Stimulated activated CD8-positive, alpha-beta memory T cell treated with anti-CD3 and anti-CD28 coated beads, Interleukin-7, amount 100 ng/mL, for 24 hours (primary cell): Measurements from ENCODE around the gene TTLL11.

ENCODE experiments used
- DNase-seq: peaks from one replicate; pipeline ENCODE4 v3.0.0-alpha.2; 2020; ENCODE audit warnings: low read depth

TTLL11 gene

DNA sequence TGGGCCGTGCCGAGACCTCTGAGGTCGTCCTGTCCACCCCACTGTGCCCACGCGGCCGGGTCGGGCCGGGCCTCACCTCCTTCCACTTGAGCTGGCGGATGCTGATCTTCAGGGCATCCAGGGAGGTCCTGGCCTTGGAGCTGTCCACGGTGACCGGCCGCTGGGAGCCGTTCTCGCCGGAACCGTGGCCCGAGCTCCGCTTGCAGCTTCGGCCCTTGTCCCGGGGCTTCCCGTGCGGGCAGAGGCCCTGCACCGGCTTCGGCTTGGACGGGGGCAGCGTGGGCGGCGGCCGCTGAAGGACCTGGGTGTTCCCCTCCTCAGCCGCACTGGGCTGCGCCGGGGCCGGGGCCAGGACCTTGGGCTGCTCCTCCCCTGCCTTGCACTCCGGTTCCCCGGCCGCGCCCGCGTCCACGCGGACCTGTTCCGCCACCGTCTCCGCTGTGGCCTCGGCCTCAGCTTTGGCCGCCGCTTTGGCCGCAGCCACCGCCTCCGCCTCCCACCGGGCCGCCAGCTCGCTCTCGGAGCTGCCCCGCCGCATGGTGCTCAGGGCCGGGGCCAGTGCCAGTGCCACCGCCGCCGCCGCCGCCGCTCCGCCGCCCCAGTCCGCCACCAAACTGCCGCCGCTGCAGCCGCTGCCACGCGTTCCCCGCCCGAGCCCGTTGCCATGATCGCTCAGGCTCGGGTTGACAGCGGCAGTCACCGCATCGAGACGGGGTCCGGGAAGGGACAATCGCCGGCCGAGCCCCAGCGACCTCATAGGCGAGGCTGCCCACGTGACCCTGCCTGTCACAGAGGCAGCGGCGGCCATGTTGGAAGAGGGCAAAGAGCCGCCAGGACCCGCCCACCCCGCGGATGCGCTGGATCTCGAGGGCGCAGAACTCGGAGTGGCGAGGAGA lies at the start of gene TTLL11:
Gene TTLL11, minus strand, starts transcription at position 698 of the 896 bp plus-strand sequence. Its CDS starts 160 bp downstream, at position 538.
- DNase-seq = peak; percentile 95

DNA sequence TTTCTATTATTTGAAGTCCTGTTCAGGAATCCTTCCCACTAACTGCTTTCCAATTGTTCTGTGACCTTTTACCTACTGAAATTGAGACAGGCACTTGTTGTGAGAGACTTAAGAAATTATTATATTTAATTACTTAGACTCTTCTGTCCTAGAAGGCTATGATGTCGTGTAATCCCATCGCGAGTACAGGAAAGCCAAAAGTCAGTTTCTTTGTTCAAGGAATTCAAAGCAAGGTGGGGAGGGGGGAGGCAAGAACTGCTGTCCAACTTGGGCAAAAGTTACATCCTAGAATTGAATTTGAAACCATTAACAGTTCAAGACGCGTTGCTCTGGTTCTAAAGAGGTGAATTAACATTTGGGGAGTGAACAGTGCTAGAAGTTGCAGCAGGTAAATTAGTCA lies 48.6 kb upstream of the TTLL11 start:
- DNase-seq = no peak

- DNase-seq = no peak
Measured at GRCh38 chr9:122140368-122141193, 47.5 kb upstream of the TTLL11 start.

- DNase-seq = no peak
Measured at GRCh38 chr9:122138560-122139268, 45.6 kb upstream of the TTLL11 start.

DNA sequence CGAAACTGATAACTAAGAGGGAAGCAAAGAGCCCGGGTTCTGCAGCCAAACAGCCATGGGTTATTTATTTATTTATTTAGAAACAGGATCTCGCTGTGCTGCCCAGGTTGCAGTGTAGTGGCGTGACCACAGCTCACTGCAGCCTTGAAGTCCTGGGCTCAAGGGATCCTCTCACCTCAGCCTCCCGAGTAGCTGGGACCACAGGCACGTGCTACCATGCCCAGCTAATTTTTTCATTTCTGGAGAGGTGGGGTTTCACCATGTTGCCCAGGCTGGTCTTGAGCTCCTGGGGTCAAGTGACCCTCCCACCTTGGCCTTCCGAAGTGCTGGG lies 42.4 kb upstream of the TTLL11 start:
- no peak for DNase-seq

GRCh38 chr9:122134822-122135528 lies 41.9 kb upstream of the TTLL11 start:
- no peak for DNase-seq

DNA sequence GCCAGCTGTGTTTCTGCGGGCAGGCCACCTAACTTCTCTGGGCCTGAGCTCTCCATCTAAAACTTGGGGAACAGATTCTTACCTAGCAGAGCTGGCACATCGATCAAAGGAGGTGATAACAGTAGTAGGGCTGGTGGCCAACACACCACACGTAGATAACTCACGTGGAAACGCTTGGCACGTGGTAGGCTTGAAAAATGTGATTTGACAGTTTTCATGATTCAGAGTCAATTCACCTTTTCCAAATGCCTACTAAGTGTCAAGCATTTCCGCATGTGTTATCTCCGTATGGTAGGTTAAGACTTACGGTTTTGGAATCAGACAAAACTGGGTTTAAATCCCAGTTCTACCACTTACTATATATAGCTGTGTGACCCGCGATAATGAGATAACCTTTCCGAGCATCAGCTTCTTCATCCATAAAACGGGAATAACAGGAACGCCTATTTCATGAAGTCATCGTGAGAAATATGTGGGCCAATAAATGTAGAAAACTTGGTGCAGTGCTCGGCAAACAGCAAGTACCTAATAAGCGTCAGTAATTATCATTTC lies 41.0 kb upstream of the TTLL11 start:
- DNase-seq = no peak

- no peak for DNase-seq
Measured at GRCh38 chr9:122133263-122133983, 40.3 kb upstream of the TTLL11 start.

- DNase-seq = no peak
Measured at GRCh38 chr9:122132539-122132938, 39.4 kb upstream of the TTLL11 start.

DNA sequence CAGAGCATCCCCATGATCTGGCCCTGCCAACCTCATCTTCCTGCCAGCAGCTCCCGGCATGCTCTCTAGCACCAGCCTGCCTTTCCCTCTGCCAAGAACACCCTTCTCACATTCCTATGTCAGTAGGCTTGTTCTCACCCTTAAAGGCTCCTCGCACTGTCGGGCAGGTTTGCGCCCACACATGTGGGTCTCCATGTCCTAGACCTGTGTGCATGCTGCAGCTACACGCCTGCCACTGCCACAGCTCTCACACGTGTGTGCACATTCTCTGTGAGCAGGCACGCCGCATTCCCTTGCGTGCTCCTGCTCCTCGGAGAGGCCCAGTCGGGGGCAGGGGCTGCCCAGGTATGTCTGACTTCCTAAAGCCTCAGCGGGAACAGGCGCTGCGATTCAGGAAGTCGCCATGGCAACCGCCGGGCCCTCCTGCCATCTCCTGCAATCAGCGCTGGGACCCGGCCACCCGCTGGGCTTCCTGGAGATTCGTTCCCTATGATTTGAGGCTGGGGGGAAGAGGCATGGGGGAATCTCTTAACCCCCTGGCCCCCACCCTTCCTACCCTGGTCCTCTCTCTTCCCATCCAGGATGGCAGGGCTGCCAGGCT lies 38.4 kb upstream of the TTLL11 start:
- no peak for DNase-seq

DNA sequence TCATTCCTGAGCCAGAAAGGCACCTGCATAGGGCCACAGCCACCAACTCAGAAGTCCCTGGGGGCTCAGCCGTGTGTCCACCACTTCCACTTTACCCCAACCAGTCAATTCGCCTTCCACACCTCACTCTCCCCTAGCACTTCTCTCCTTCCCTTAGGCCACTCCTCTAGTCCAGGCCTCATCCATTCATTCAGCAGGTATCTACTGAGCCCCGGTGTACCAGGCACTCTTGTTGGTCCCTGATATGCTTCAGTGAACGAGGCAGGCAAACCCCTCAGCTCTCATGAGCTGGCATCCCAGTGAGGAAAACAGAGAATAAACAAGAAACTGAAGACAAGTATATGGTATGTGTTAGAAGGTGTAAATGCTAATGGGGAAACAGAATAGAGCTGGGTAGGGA lies 37.7 kb upstream of the TTLL11 start:
- DNase-seq = no peak

GRCh38 chr9:122129969-122130368 lies 36.9 kb upstream of the TTLL11 start:
- no peak for DNase-seq

- DNase-seq = no peak
Measured at GRCh38 chr9:122128969-122129343, 35.8 kb upstream of the TTLL11 start.

DNA sequence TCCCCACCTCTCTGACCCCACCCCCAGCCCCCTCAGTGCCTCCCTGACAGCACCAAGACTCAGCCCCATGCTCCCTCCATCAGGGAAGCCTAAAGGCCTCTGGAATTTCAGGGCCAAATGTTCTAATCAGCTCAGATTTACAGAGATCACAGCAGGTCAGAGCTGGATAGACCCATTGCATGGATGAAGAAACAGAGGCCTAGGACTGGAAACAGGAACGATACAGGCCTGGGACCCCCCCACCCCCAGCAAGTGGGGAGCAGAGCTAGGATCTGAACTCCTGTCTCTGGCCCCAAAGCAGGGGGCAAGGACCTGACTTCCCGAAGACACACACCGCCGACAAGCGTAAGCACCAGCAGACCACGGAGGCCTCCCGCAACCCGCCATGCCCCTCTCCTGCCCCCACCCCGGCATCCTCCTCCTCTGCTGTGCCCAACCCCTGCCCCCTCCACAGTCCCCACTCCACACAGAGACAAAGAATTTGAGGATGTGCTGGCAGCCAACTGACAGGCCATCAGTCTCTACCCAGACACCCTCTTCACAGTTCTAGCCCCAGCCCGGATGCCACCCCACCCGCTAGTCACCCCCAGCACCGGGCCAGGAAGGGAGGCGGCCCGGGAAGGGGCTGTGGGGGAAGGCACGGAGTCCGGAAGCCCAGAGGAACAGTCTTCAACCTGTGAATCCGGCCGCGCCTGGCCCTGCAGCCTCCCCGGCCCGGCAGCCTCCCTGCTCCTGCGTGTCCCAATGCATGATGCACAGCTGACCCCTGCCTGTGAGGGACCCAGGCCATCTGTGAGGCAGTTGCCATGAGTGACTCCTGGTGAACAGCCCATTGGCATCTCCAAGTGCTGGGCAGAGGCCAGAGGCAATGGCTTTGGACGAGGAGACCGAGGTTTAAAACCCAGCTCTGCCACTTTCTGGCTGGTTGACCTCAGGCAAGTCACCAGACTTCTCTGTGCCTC lies 35.2 kb upstream of the TTLL11 start:
- no peak for DNase-seq

DNA sequence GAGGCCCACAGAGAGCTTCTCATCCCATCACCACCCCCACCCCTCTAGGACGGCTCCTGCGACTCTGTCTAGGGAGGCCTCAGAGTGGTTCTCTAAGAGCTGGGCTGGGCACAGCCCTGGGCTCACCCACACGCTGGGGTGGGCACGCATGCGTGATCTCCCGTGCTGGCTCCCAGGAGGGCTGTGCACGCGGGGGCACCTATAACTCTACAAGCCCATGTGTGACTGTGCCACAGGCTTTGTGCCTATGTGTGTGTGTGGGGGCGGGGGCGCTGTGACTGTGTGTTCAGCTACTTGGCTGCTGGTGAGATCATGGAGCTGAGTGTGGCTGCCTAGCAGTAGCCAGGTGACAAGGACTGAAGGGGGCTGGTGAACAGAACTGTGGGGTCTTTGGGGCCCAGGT lies 34.3 kb upstream of the TTLL11 start:
- DNase-seq = no peak

GRCh38 chr9:122126331-122127261 lies 33.5 kb upstream of the TTLL11 start:
- DNase-seq = no peak

DNA sequence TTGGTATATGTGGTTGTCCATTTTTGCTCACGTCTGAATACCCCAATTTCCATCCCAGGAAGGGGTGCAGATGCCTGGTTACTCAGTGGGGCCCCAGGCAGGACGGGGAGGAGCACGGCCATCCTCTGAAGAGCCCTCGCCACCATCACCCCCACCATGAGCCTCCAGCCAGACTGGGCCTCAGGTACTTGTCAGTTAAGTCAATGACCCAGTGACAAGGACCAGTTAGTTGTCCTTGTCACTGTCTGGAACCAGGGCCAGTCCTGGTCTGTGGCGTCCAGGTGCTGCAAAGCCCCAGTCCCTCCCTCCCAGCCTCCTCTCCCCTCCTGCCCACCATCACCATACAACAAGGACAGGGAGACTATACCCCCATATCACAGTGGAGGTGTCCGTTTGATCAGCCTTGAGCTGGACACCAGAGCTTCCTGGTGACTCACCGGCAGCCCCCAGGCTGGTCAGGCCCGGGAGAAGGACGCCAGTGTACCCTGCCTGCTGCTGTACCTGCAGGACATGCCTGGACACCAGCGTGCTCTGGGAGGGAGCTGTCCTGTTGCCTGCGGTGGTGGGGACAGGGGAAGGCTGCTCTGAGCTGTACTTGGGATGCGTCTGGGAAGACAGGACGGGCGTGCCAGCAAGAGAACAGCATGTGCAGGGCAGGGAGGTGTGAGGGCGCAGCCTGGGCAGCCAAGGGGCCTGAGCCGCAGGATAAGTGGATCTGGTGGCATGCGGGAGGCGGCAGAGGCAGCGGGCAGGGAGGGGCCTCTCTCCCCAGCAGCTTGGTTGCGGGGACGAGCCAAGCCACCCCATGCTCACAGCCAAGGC lies 32.6 kb upstream of the TTLL11 start:
- DNase-seq = no peak
